ENCODE measurements around the gene PTPN1.

- TF ChIP-seq, protein P1, sequence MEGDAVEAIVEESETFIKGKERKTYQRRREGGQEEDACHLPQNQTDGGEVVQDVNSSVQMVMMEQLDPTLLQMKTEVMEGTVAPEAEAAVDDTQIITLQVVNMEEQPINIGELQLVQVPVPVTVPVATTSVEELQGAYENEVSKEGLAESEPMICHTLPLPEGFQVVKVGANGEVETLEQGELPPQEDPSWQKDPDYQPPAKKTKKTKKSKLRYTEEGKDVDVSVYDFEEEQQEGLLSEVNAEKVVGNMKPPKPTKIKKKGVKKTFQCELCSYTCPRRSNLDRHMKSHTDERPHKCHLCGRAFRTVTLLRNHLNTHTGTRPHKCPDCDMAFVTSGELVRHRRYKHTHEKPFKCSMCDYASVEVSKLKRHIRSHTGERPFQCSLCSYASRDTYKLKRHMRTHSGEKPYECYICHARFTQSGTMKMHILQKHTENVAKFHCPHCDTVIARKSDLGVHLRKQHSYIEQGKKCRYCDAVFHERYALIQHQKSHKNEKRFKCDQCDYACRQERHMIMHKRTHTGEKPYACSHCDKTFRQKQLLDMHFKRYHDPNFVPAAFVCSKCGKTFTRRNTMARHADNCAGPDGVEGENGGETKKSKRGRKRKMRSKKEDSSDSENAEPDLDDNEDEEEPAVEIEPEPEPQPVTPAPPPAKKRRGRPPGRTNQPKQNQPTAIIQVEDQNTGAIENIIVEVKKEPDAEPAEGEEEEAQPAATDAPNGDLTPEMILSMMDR (IDR thresholded peaks at IDR 0.05 in 8 of 11, conservative IDR thresholded peaks at IDR 0.05 in 3 of 11): no peak
- TF ChIP-seq POLR2A (IDR thresholded peaks at IDR 0.05) (no peak), POLR2AphosphoS5 (IDR thresholded peaks at IDR 0.05) (no peak)
Measured at GRCh38 chr20:50518270-50518721, 8.1 kb downstream of the PTPN1 start.
